Measurements from ENCODE around the gene ABAT.
A peak's percentile ranks its signal among the peaks of the same experiment; 100 is the strongest.

The ABAT gene

GRCh38 chr16:8642146-8642545 is 32.3 kb upstream of the ABAT start:
- TF ChIP-seq, protein P1, sequence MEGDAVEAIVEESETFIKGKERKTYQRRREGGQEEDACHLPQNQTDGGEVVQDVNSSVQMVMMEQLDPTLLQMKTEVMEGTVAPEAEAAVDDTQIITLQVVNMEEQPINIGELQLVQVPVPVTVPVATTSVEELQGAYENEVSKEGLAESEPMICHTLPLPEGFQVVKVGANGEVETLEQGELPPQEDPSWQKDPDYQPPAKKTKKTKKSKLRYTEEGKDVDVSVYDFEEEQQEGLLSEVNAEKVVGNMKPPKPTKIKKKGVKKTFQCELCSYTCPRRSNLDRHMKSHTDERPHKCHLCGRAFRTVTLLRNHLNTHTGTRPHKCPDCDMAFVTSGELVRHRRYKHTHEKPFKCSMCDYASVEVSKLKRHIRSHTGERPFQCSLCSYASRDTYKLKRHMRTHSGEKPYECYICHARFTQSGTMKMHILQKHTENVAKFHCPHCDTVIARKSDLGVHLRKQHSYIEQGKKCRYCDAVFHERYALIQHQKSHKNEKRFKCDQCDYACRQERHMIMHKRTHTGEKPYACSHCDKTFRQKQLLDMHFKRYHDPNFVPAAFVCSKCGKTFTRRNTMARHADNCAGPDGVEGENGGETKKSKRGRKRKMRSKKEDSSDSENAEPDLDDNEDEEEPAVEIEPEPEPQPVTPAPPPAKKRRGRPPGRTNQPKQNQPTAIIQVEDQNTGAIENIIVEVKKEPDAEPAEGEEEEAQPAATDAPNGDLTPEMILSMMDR (IDR thresholded peaks at IDR 0.05; ENCODE audit: borderline replicate concordance, control extremely low read depth, extremely low read depth, insufficient read depth, missing control alignments), result no peak
- no peak for DNase-seq (ENCODE audit: low spot score)

GRCh38 chr16:8644211-8645140 is 29.9 kb upstream of the ABAT start:
- in situ Hi-C loops (cut with MboI; ENCODE audit: low sequenced_read_pairs, unreplicated experiment), result no loop called here
- TF ChIP-seq, protein P1 (IDR thresholded peaks at IDR 0.05; ENCODE audit: borderline replicate concordance, control extremely low read depth, extremely low read depth, insufficient read depth, missing control alignments), result peak; percentile 9
- no peak for DNase-seq (ENCODE audit: low spot score)

More at GRCh38 chr16:8642146-8642545, 32.3 kb upstream of the ABAT start:
- in situ Hi-C loops (cut with MboI; ENCODE audit: low sequenced_read_pairs, unreplicated experiment), result no loop called here

- TF ChIP-seq, protein P1 (IDR thresholded peaks at IDR 0.05; ENCODE audit: borderline replicate concordance, control extremely low read depth, extremely low read depth, insufficient read depth, missing control alignments), result no peak
- DNase-seq (ENCODE audit: low spot score), result no peak
- in situ Hi-C loops (cut with MboI; ENCODE audit: low sequenced_read_pairs, unreplicated experiment), result no loop called here
These were observed 29.3 kb upstream of the ABAT start for GRCh38 chr16:8645141-8645521.

DNA sequence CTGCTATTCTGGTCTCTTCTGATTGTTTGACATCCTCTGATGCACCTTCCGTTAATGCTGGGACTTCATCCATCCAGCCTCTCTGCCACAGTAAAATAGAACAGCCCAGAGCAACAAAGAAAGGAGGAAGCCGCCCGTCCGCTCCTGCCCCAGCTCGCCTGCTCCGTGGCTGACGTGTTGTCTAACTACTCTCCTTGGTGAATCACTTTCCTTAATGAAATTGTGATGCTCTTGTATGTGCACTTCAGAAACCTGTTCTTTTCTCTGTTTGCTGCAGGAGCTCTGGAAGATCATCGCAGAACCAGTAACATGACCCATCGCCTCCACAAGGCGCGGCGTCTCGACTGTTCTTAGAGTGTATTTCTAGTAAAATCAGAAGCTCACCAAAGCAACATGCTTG is 28.6 kb upstream of the ABAT start:
- no peak for DNase-seq (ENCODE audit: low spot score)
- in situ Hi-C loops (cut with MboI; ENCODE audit: low sequenced_read_pairs, unreplicated experiment), result no loop called here
- TF ChIP-seq, protein P1 (IDR thresholded peaks at IDR 0.05; ENCODE audit: borderline replicate concordance, control extremely low read depth, extremely low read depth, insufficient read depth, missing control alignments), result no peak

DNA sequence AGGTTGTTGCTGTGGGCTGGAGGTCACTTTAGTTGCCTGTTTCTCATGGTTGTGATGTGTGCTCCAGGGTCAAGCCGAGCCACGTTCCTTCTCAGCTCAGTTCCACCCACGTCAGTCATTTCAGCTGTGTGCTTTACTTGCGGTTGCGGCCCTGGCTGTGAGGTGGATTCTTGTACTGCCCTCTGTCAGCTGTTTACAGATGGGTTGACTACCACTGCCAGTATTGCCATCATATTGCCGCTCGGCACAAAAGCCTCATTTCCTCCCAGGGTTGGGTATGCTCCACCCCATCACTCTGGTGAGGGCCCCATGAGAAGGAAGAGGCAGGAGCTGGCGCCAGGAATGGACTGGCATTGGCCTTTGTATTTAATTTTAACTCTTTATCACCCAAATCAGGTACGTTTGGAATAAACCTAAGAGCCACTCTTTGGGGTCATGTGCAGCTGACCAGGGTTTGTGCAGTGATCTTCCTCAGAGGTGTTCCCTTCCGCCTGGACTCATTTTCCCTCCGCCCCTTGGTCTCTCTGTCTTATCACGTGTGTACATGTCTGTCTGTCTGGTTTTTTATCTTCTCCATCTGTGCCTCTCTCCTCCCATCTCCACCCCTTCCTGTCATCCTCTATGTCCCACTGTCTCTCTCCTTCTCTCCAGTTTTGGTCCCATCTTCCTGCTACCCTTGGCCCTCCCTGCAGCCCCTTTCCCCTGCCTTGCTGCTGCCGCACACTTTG is 27.9 kb upstream of the ABAT start:
- TF ChIP-seq, protein P1 (IDR thresholded peaks at IDR 0.05; ENCODE audit: borderline replicate concordance, control extremely low read depth, extremely low read depth, insufficient read depth, missing control alignments), result no peak
- DNase-seq (ENCODE audit: low spot score), result no peak
- in situ Hi-C loops (cut with MboI; ENCODE audit: low sequenced_read_pairs, unreplicated experiment), result no loop called here

GRCh38 chr16:8647721-8648318 is 26.6 kb upstream of the ABAT start:
- no peak for DNase-seq (ENCODE audit: low spot score)
- in situ Hi-C loops (cut with MboI; ENCODE audit: low sequenced_read_pairs, unreplicated experiment), result no loop called here
- TF ChIP-seq, protein P1 (IDR thresholded peaks at IDR 0.05; ENCODE audit: borderline replicate concordance, control extremely low read depth, extremely low read depth, insufficient read depth, missing control alignments), result no peak

All from GM13976 (cell line).